ENCODE results near the gene ADGRL2.
"Not testable (repeated sequence)": the region's sequence is repeated elsewhere in the genome, so short reads cannot be mapped to it uniquely, and the experiment has no call there.

The ADGRL2 gene

GRCh38 chr1:81871091-81871490 is 70.4 kb downstream of the ADGRL2 start:
- not testable (repeated sequence) for H4K91ac ChIP-seq (ENCODE audit: low read depth, low read length); H3K9ac ChIP-seq (ENCODE audit: low read length); H2BK120ac ChIP-seq (ENCODE audit: insufficient read depth, low read length, poor library complexity); H2BK5ac ChIP-seq (ENCODE audit: low read depth, low read length, poor library complexity); H3K4ac ChIP-seq (ENCODE audit: low read depth, low read length); H4K12ac ChIP-seq (ENCODE audit: low read depth, low read length); H3K18ac ChIP-seq (ENCODE audit: low read length); H3K4me3 ChIP-seq (ENCODE audit: low read depth, low read length); H3K79me1 ChIP-seq (ENCODE audit: low read length); H3K4me1 ChIP-seq (ENCODE audit: control insufficient read depth in 1 of 2, insufficient read depth in 2 of 2, low read length in 2 of 2); H3K36me3 ChIP-seq (ENCODE audit: control insufficient read depth in 1 of 2, insufficient read depth in 2 of 2, low read length in 2 of 2); H2BK12ac ChIP-seq (ENCODE audit: low read length); H3K27ac ChIP-seq (ENCODE audit: low read depth, low read length); H3K14ac ChIP-seq (ENCODE audit: low read length); H3K4me2 ChIP-seq (ENCODE audit: low read length); H3K27me3 ChIP-seq (ENCODE audit: insufficient read depth, low read length); H3K23ac ChIP-seq (ENCODE audit: low read length); H3K79me2 ChIP-seq (ENCODE audit: control insufficient read depth, insufficient read depth, low read length, poor library complexity); DNase-seq; H4K8ac ChIP-seq (ENCODE audit: low read depth, low read length); H2AFZ ChIP-seq (ENCODE audit: insufficient read depth, low read length, poor library complexity); H2AK5ac ChIP-seq (ENCODE audit: low read length); H3K9me3 ChIP-seq (ENCODE audit: insufficient read depth, low read depth, low read length)
- WGBS (ENCODE audit: extremely low coverage, insufficient coverage, insufficient read length): no CpG with 5 or more reads among the region's 3 CpGs

GRCh38 chr1:81873946-81874345 is 73.2 kb downstream of the ADGRL2 start:
- H3K4me1 ChIP-seq (ENCODE audit: control insufficient read depth in 1 of 2, insufficient read depth in 2 of 2, low read length in 2 of 2): peaks cover 0 to 5% of the 10 kb centered on the region in 2 experiments

GRCh38 chr1:81874461-81874860 is 73.7 kb downstream of the ADGRL2 start:
- no peak overlapping the region for H3K14ac ChIP-seq (ENCODE audit: low read length)
- H2AK5ac ChIP-seq (ENCODE audit: low read length): no peak overlapping the region
- no peak overlapping the region for H2AFZ ChIP-seq (ENCODE audit: insufficient read depth, low read length, poor library complexity)
- peak overlapping the region; percentile 16 for H3K4ac ChIP-seq (ENCODE audit: low read depth, low read length)
- H3K4me2 ChIP-seq (ENCODE audit: low read length): no peak overlapping the region
- H3K4me3 ChIP-seq (ENCODE audit: low read depth, low read length): no peak overlapping the region
- no peak overlapping the region for H3K27ac ChIP-seq (ENCODE audit: low read depth, low read length)
- peak overlapping the region; percentile 12 for H2BK5ac ChIP-seq (ENCODE audit: low read depth, low read length, poor library complexity)
- peak overlapping the region; percentile 24 for H3K18ac ChIP-seq (ENCODE audit: low read length)
- no peak overlapping the region for H2BK12ac ChIP-seq (ENCODE audit: low read length)
- no peak overlapping the region for H3K23ac ChIP-seq (ENCODE audit: low read length)
- H4K8ac ChIP-seq (ENCODE audit: low read depth, low read length): peak overlapping the region; percentile 31
- H3K9ac ChIP-seq (ENCODE audit: low read length): no peak overlapping the region
- WGBS (ENCODE audit: extremely low coverage, insufficient coverage, insufficient read length): no CpG with 5 or more reads among the region's 1 CpG
- peak overlapping the region; percentile 46 for H4K91ac ChIP-seq (ENCODE audit: low read depth, low read length)
- H3K36me3 ChIP-seq (ENCODE audit: control insufficient read depth in 1 of 2, insufficient read depth in 2 of 2, low read length in 2 of 2): no peaks in the 10 kb centered on the region
- H3K79me2 ChIP-seq (ENCODE audit: control insufficient read depth, insufficient read depth, low read length, poor library complexity): no peaks in the 10 kb centered on the region
- H2BK120ac ChIP-seq (ENCODE audit: insufficient read depth, low read length, poor library complexity): no peak overlapping the region
- peaks cover 0 to 5% of the 10 kb centered on the region in 2 experiments for H3K4me1 ChIP-seq (ENCODE audit: control insufficient read depth in 1 of 2, insufficient read depth in 2 of 2, low read length in 2 of 2)
- no peak overlapping the region for H4K12ac ChIP-seq (ENCODE audit: low read depth, low read length)
- H3K27me3 ChIP-seq (ENCODE audit: insufficient read depth, low read length): no peaks in the 10 kb centered on the region
- DNase-seq: no peak
- H3K79me1 ChIP-seq (ENCODE audit: low read length): no peaks in the 10 kb centered on the region
- H3K9me3 ChIP-seq (ENCODE audit: insufficient read depth, low read depth, low read length): no peaks in the 10 kb centered on the region

More at GRCh38 chr1:81873946-81874345, 73.2 kb downstream of the ADGRL2 start:
- no peaks in the 10 kb centered on the region for H3K36me3 ChIP-seq (ENCODE audit: control insufficient read depth in 1 of 2, insufficient read depth in 2 of 2, low read length in 2 of 2)
- H4K12ac ChIP-seq (ENCODE audit: low read depth, low read length): no peak overlapping the region
- H3K79me2 ChIP-seq (ENCODE audit: control insufficient read depth, insufficient read depth, low read length, poor library complexity): no peaks in the 10 kb centered on the region
- no peak for DNase-seq
- H3K79me1 ChIP-seq (ENCODE audit: low read length): no peaks in the 10 kb centered on the region
- WGBS (ENCODE audit: extremely low coverage, insufficient coverage, insufficient read length): no CpG with 5 or more reads among the region's 1 CpG
- H2AK5ac ChIP-seq (ENCODE audit: low read length): no peak overlapping the region
- H3K27ac ChIP-seq (ENCODE audit: low read depth, low read length): no peak overlapping the region
- H2AFZ ChIP-seq (ENCODE audit: insufficient read depth, low read length, poor library complexity): no peak overlapping the region
- H3K27me3 ChIP-seq (ENCODE audit: insufficient read depth, low read length): no peaks in the 10 kb centered on the region
- no peak overlapping the region for H3K18ac ChIP-seq (ENCODE audit: low read length)
- H2BK12ac ChIP-seq (ENCODE audit: low read length): no peak overlapping the region
- H3K4ac ChIP-seq (ENCODE audit: low read depth, low read length): no peak overlapping the region
- H3K4me3 ChIP-seq (ENCODE audit: low read depth, low read length): no peak overlapping the region
- H2BK5ac ChIP-seq (ENCODE audit: low read depth, low read length, poor library complexity): no peak overlapping the region
- no peak overlapping the region for H4K8ac ChIP-seq (ENCODE audit: low read depth, low read length)
- H3K14ac ChIP-seq (ENCODE audit: low read length): no peak overlapping the region
- H4K91ac ChIP-seq (ENCODE audit: low read depth, low read length): no peak overlapping the region
- H3K23ac ChIP-seq (ENCODE audit: low read length): no peak overlapping the region
- H2BK120ac ChIP-seq (ENCODE audit: insufficient read depth, low read length, poor library complexity): no peak overlapping the region
- no peak overlapping the region for H3K4me2 ChIP-seq (ENCODE audit: low read length)
- H3K9me3 ChIP-seq (ENCODE audit: insufficient read depth, low read depth, low read length): no peaks in the 10 kb centered on the region
- no peak overlapping the region for H3K9ac ChIP-seq (ENCODE audit: low read length)

DNA sequence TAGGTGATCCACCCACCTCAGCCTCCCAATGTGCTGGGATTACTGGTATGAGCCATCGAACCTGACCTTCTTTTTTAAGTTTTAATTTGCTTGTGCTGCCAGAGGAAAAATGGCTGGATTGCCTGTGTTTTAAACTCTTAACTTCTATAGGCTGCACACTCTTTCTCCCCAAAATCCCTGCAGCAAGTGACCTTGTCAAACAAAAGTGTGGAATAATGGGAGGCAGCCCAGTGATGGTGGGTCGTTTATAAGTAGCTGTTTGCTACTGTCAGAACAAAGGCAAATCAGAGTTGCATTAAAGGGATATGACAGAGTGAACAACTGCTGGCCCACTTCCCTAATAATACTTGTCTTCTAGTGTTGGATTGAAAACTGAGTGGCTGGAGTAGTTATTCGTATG is 74.2 kb downstream of the ADGRL2 start:
- no peak overlapping the region for H2BK12ac ChIP-seq (ENCODE audit: low read length)
- no peak overlapping the region for H2BK120ac ChIP-seq (ENCODE audit: insufficient read depth, low read length, poor library complexity)
- no peak overlapping the region for H4K8ac ChIP-seq (ENCODE audit: low read depth, low read length)
- peak overlapping the region; percentile 46 for H4K91ac ChIP-seq (ENCODE audit: low read depth, low read length)
- H3K36me3 ChIP-seq (ENCODE audit: control insufficient read depth in 1 of 2, insufficient read depth in 2 of 2, low read length in 2 of 2): no peaks in the 10 kb centered on the region
- H4K12ac ChIP-seq (ENCODE audit: low read depth, low read length): no peak overlapping the region
- no peak overlapping the region for H2AFZ ChIP-seq (ENCODE audit: insufficient read depth, low read length, poor library complexity)
- DNase-seq: no peak
- H3K79me1 ChIP-seq (ENCODE audit: low read length): no peaks in the 10 kb centered on the region
- no CpG with 5 or more reads among the region's 3 CpGs for WGBS (ENCODE audit: extremely low coverage, insufficient coverage, insufficient read length)
- H3K4ac ChIP-seq (ENCODE audit: low read depth, low read length): peak overlapping the region; percentile 61
- H3K4me3 ChIP-seq (ENCODE audit: low read depth, low read length): no peak overlapping the region
- no peak overlapping the region for H3K4me2 ChIP-seq (ENCODE audit: low read length)
- peak overlapping the region; percentile 12 for H2BK5ac ChIP-seq (ENCODE audit: low read depth, low read length, poor library complexity)
- H3K9me3 ChIP-seq (ENCODE audit: insufficient read depth, low read depth, low read length): no peaks in the 10 kb centered on the region
- no peak overlapping the region for H3K27ac ChIP-seq (ENCODE audit: low read depth, low read length)
- H3K9ac ChIP-seq (ENCODE audit: low read length): no peak overlapping the region
- H2AK5ac ChIP-seq (ENCODE audit: low read length): no peak overlapping the region
- no peaks in the 10 kb centered on the region for H3K27me3 ChIP-seq (ENCODE audit: insufficient read depth, low read length)
- H3K18ac ChIP-seq (ENCODE audit: low read length): peak overlapping the region; percentile 24
- no peaks in the 10 kb centered on the region for H3K79me2 ChIP-seq (ENCODE audit: control insufficient read depth, insufficient read depth, low read length, poor library complexity)
- H3K4me1 ChIP-seq (ENCODE audit: control insufficient read depth in 1 of 2, insufficient read depth in 2 of 2, low read length in 2 of 2): peaks cover 0 to 7% of the 10 kb centered on the region in 2 experiments
- H3K14ac ChIP-seq (ENCODE audit: low read length): no peak overlapping the region
- H3K23ac ChIP-seq (ENCODE audit: low read length): no peak overlapping the region

All from trophoblast cell (in vitro differentiated cells and primary cell).